DND-41 (cell line): Measurements from ENCODE around the gene REELD1.

Experiments used
- EZH2 ChIP-seq: IDR thresholded peaks from 3 replicates; pipeline ENCODE4 v1.6.1; 2012; ENCODE audit warnings: borderline replicate concordance, low read depth, mild to moderate bottlenecking, moderate library complexity, low read length, inconsistent platforms; ENCODE audit not compliant: severe bottlenecking
- TF ChIP-seq, protein P1 (sequence below): IDR thresholded peaks from 2 replicates; pipeline ENCODE4 v1.5.1; 2012; ENCODE audit warnings: borderline replicate concordance, low read length, moderate library complexity, mild to moderate bottlenecking; ENCODE audit not compliant: poor library complexity, severe bottlenecking; ENCODE audit errors: extremely low read depth

DNA sequence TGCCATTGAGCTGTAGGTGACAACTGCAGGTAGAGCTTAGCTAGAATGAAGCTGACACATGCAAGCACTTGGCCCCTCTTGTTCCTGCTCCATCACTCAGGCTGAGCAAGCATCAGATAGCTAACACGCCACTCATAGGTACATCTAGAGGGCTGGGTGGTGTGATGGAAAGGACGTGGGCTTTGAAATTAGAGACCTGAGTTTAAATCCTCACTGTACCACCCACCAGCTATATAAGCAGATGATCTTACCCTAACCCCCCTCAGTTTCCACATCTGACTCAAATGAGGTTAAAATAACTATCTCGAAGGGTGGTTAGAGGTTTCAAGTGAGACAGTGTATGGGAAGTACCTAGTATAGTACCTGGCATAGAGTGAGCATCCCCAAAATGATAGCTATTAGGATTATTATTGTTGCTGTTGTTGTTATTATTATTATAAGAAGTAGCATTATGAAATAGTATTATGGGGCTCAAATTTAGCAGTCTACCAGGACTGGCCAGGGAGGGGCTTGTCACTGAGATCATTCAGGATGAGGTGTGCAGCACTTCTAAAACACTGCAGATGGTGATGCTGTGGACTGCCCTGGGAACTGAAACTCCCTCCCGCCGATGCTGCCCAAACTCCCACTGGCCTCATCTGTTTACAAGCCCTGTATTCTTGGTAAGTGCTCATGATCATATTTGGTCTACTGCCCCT is 59.0 kb downstream of the REELD1 start:
- TF ChIP-seq, protein P1, sequence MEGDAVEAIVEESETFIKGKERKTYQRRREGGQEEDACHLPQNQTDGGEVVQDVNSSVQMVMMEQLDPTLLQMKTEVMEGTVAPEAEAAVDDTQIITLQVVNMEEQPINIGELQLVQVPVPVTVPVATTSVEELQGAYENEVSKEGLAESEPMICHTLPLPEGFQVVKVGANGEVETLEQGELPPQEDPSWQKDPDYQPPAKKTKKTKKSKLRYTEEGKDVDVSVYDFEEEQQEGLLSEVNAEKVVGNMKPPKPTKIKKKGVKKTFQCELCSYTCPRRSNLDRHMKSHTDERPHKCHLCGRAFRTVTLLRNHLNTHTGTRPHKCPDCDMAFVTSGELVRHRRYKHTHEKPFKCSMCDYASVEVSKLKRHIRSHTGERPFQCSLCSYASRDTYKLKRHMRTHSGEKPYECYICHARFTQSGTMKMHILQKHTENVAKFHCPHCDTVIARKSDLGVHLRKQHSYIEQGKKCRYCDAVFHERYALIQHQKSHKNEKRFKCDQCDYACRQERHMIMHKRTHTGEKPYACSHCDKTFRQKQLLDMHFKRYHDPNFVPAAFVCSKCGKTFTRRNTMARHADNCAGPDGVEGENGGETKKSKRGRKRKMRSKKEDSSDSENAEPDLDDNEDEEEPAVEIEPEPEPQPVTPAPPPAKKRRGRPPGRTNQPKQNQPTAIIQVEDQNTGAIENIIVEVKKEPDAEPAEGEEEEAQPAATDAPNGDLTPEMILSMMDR, result no peak
- no peak for TF ChIP-seq EZH2
